Measurements from ENCODE around the gene NOL4L. TPM values are rescaled to one million over a fixed set of nuclear protein-coding genes. Genes with fewer than 3 reads are reported as not detected.
"Not testable (repeated sequence)": the region's sequence is repeated elsewhere in the genome, so short reads cannot be mapped to it uniquely, and the experiment has no call there.

NOL4L gene
- total RNA-seq, 1 experiment from 2014 or later = 6.1 TPM

GRCh38 chr20:32580970-32581838, 3.9 kb downstream of the NOL4L start:
- no peak for DNase-seq (ENCODE audit: low spot score)
- in situ Hi-C loops (cut with HindIII; ENCODE audit: low sequenced_read_pairs) = no loop called here

GRCh38 chr20:32580219-32580969, 4.7 kb downstream of the NOL4L start:
- in situ Hi-C loops (cut with HindIII; ENCODE audit: low sequenced_read_pairs) = no loop called here
- no peak for DNase-seq (ENCODE audit: low spot score)

- in situ Hi-C loops (cut with HindIII; ENCODE audit: low sequenced_read_pairs) = no loop called here
- DNase-seq (ENCODE audit: low spot score) = no peak
Measured at GRCh38 chr20:32578840-32579390, 6.2 kb downstream of the NOL4L start.

- DNase-seq (ENCODE audit: low spot score); in situ Hi-C loops (cut with HindIII; ENCODE audit: low sequenced_read_pairs): not testable (repeated sequence)
Measured at GRCh38 chr20:32578062-32578461, 7.1 kb downstream of the NOL4L start.

- in situ Hi-C loops (cut with HindIII; ENCODE audit: low sequenced_read_pairs) = no loop called here
- DNase-seq (ENCODE audit: low spot score) = no peak
Measured at GRCh38 chr20:32577657-32578056, 7.5 kb downstream of the NOL4L start.

- in situ Hi-C loops (cut with HindIII; ENCODE audit: low sequenced_read_pairs) = no loop called here
- no peak for DNase-seq (ENCODE audit: low spot score)
Measured at GRCh38 chr20:32577023-32577422, 8.1 kb downstream of the NOL4L start.

- no peak for DNase-seq (ENCODE audit: low spot score)
- in situ Hi-C loops (cut with HindIII; ENCODE audit: low sequenced_read_pairs) = no loop called here
Measured at GRCh38 chr20:32576560-32576959, 8.6 kb downstream of the NOL4L start.

GRCh38 chr20:32575805-32576204, 9.3 kb downstream of the NOL4L start:
- in situ Hi-C loops (cut with HindIII; ENCODE audit: low sequenced_read_pairs) = no loop called here
- no peak for DNase-seq (ENCODE audit: low spot score)

- no peak for DNase-seq (ENCODE audit: low spot score)
- in situ Hi-C loops (cut with HindIII; ENCODE audit: low sequenced_read_pairs) = no loop called here
Measured at GRCh38 chr20:32575227-32575581, 9.9 kb downstream of the NOL4L start.

- DNase-seq (ENCODE audit: low spot score) = no peak
- in situ Hi-C loops (cut with HindIII; ENCODE audit: low sequenced_read_pairs) = no loop called here
Measured at GRCh38 chr20:32574296-32575226, 10.6 kb downstream of the NOL4L start.

- in situ Hi-C loops (cut with HindIII; ENCODE audit: low sequenced_read_pairs) = no loop called here
- DNase-seq (ENCODE audit: low spot score) = no peak
Measured at GRCh38 chr20:32573167-32573851, 11.8 kb downstream of the NOL4L start.

GRCh38 chr20:32572271-32572968, 12.7 kb downstream of the NOL4L start:
- no peak for DNase-seq (ENCODE audit: low spot score)
- in situ Hi-C loops (cut with HindIII; ENCODE audit: low sequenced_read_pairs) = no loop called here

- DNase-seq (ENCODE audit: low spot score) = no peak
- in situ Hi-C loops (cut with HindIII; ENCODE audit: low sequenced_read_pairs) = no loop called here
Measured at GRCh38 chr20:32571566-32571965, 13.6 kb downstream of the NOL4L start.

GRCh38 chr20:32570401-32571190, 14.5 kb downstream of the NOL4L start:
- in situ Hi-C loops (cut with HindIII; ENCODE audit: low sequenced_read_pairs) = no loop called here
- peak; percentile 22 for DNase-seq (ENCODE audit: low spot score)

- DNase-seq (ENCODE audit: low spot score) = peak; percentile 19
- in situ Hi-C loops (cut with HindIII; ENCODE audit: low sequenced_read_pairs) = no loop called here
Measured at GRCh38 chr20:32569380-32570305, 15.5 kb downstream of the NOL4L start.

GRCh38 chr20:32569018-32569379, 16.1 kb downstream of the NOL4L start:
- in situ Hi-C loops (cut with HindIII; ENCODE audit: low sequenced_read_pairs) = no loop called here
- no peak for DNase-seq (ENCODE audit: low spot score)

All from G401 (cell line).